ENCODE results near the gene CNKSR3.
A peak's percentile ranks its signal among the peaks of the same experiment; 100 is the strongest.

Gene CNKSR3

GRCh38 chr6:154457046-154457713 is 53.3 kb downstream of the CNKSR3 start:
- no peak for DNase-seq (ENCODE audit: low spot score)

- no peak for DNase-seq (ENCODE audit: low spot score)
These were observed 57.2 kb downstream of the CNKSR3 start for GRCh38 chr6:154453329-154453728.

- no peak for DNase-seq (ENCODE audit: low spot score)
These were observed 60.0 kb downstream of the CNKSR3 start for GRCh38 chr6:154450498-154450897.

- peak; percentile 39 for DNase-seq (ENCODE audit: low spot score)
These were observed 61.9 kb downstream of the CNKSR3 start for GRCh38 chr6:154448448-154449096.

GRCh38 chr6:154447954-154448353 is 62.5 kb downstream of the CNKSR3 start:
- DNase-seq (ENCODE audit: low spot score) = peak; percentile 26

- DNase-seq (ENCODE audit: low spot score) = no peak
These were observed 63.5 kb downstream of the CNKSR3 start for GRCh38 chr6:154446984-154447383.

GRCh38 chr6:154445417-154445816 is 65.1 kb downstream of the CNKSR3 start:
- DNase-seq (ENCODE audit: low spot score) = no peak

GRCh38 chr6:154441995-154442310 is 68.5 kb downstream of the CNKSR3 start:
- DNase-seq (ENCODE audit: low spot score) = no peak

- DNase-seq (ENCODE audit: low spot score) = no peak
These were observed 70.0 kb downstream of the CNKSR3 start for GRCh38 chr6:154440422-154441043.

GRCh38 chr6:154440022-154440421 is 70.5 kb downstream of the CNKSR3 start:
- DNase-seq (ENCODE audit: low spot score) = no peak

GRCh38 chr6:154438882-154439415 is 71.5 kb downstream of the CNKSR3 start:
- DNase-seq (ENCODE audit: low spot score) = no peak

- DNase-seq (ENCODE audit: low spot score) = no peak
These were observed 75.0 kb downstream of the CNKSR3 start for GRCh38 chr6:154435400-154435945.

- DNase-seq (ENCODE audit: low spot score) = no peak
These were observed 75.8 kb downstream of the CNKSR3 start for GRCh38 chr6:154434662-154435061.

- no peak for DNase-seq (ENCODE audit: low spot score)
These were observed 76.8 kb downstream of the CNKSR3 start for GRCh38 chr6:154433477-154434241.

GRCh38 chr6:154432533-154433476 is 77.7 kb downstream of the CNKSR3 start:
- no peak for DNase-seq (ENCODE audit: low spot score)

GRCh38 chr6:154430481-154430919 is 80.0 kb downstream of the CNKSR3 start:
- DNase-seq (ENCODE audit: low spot score) = no peak

GRCh38 chr6:154429711-154430110 is 80.8 kb downstream of the CNKSR3 start:
- no peak for DNase-seq (ENCODE audit: low spot score)

GRCh38 chr6:154428897-154429296 is 81.6 kb downstream of the CNKSR3 start:
- DNase-seq (ENCODE audit: low spot score) = no peak

- no peak for DNase-seq (ENCODE audit: low spot score)
These were observed 83.0 kb downstream of the CNKSR3 start for GRCh38 chr6:154427446-154427845.

GRCh38 chr6:154426997-154427396 is 83.5 kb downstream of the CNKSR3 start:
- DNase-seq (ENCODE audit: low spot score) = no peak

- DNase-seq (ENCODE audit: low spot score) = no peak
These were observed 85.5 kb downstream of the CNKSR3 start for GRCh38 chr6:154425034-154425433.
